ENCODE data around the gene MKS1.

DNA sequence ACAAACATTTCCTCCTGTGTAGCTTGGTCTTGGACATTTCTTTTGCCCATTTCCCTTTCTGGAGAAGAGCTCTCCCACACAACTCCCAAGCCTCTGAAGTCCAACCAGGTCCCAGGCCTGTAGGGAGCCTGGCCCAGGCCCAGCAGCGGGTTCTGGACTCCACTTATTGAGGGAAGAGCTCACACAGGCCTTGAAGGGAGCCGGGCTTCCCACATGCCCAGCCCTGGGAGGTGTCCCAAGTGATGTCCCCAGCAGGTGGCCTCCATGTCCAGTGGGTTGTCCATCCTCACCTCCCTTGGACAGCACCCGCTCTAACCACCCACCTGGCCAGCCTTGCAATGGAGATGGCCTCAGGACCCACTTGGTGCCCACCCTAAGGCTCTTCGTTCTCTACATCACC is 32.5 kb downstream of the MKS1 start:
- TF ChIP-seq, protein P1, sequence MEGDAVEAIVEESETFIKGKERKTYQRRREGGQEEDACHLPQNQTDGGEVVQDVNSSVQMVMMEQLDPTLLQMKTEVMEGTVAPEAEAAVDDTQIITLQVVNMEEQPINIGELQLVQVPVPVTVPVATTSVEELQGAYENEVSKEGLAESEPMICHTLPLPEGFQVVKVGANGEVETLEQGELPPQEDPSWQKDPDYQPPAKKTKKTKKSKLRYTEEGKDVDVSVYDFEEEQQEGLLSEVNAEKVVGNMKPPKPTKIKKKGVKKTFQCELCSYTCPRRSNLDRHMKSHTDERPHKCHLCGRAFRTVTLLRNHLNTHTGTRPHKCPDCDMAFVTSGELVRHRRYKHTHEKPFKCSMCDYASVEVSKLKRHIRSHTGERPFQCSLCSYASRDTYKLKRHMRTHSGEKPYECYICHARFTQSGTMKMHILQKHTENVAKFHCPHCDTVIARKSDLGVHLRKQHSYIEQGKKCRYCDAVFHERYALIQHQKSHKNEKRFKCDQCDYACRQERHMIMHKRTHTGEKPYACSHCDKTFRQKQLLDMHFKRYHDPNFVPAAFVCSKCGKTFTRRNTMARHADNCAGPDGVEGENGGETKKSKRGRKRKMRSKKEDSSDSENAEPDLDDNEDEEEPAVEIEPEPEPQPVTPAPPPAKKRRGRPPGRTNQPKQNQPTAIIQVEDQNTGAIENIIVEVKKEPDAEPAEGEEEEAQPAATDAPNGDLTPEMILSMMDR (IDR thresholded peaks at IDR 0.05), result no peak
- TF ChIP-seq, protein P2, sequence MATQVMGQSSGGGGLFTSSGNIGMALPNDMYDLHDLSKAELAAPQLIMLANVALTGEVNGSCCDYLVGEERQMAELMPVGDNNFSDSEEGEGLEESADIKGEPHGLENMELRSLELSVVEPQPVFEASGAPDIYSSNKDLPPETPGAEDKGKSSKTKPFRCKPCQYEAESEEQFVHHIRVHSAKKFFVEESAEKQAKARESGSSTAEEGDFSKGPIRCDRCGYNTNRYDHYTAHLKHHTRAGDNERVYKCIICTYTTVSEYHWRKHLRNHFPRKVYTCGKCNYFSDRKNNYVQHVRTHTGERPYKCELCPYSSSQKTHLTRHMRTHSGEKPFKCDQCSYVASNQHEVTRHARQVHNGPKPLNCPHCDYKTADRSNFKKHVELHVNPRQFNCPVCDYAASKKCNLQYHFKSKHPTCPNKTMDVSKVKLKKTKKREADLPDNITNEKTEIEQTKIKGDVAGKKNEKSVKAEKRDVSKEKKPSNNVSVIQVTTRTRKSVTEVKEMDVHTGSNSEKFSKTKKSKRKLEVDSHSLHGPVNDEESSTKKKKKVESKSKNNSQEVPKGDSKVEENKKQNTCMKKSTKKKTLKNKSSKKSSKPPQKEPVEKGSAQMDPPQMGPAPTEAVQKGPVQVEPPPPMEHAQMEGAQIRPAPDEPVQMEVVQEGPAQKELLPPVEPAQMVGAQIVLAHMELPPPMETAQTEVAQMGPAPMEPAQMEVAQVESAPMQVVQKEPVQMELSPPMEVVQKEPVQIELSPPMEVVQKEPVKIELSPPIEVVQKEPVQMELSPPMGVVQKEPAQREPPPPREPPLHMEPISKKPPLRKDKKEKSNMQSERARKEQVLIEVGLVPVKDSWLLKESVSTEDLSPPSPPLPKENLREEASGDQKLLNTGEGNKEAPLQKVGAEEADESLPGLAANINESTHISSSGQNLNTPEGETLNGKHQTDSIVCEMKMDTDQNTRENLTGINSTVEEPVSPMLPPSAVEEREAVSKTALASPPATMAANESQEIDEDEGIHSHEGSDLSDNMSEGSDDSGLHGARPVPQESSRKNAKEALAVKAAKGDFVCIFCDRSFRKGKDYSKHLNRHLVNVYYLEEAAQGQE (IDR thresholded peaks at IDR 0.05; ENCODE audit: insufficient read depth in 1 of 2, low read depth in 2 of 2, low read length in 1 of 2), result no peak
- TF ChIP-seq POLR2AphosphoS5 (IDR thresholded peaks at IDR 0.05; ENCODE audit: low read depth, low read length), result no peak
- no peak for TF ChIP-seq SIN3A (IDR thresholded peaks at IDR 0.05; ENCODE audit: borderline replicate concordance, insufficient read depth, low read depth, low read length)
- no peak for TF ChIP-seq TCF7L2 (IDR thresholded peaks at IDR 0.05; ENCODE audit: low read depth, low read length)
